PFSK-1 (cell line): Measurements from ENCODE around the gene CLCN1.

ENCODE experiments used
- FOXP2 ChIP-seq: optimal IDR thresholded peaks from 2 replicates; pipeline ENCODE3; 2011; ENCODE audit warnings: borderline replicate concordance, control low read depth, inconsistent platforms; ENCODE audit not compliant: insufficient read depth; ENCODE audit errors: extremely low read length, extremely low read depth
- POLR2AphosphoS5 ChIP-seq: IDR thresholded peaks from 2 replicates; pipeline ENCODE4 v1.6.1; 2012; ENCODE audit warnings: low read depth, mild to moderate bottlenecking, control low read depth, low read length, moderate library complexity
- SIN3A ChIP-seq: IDR thresholded peaks from 2 replicates; pipeline ENCODE4 v1.6.1; 2012; ENCODE audit warnings: mild to moderate bottlenecking, low read length, moderate library complexity, borderline replicate concordance; ENCODE audit not compliant: insufficient read depth
- TAF1 ChIP-seq: IDR thresholded peaks from 2 replicates; pipeline ENCODE4 v1.6.1; 2012; ENCODE audit warnings: low read length, control low read depth, borderline replicate concordance; ENCODE audit not compliant: insufficient read depth
- TF ChIP-seq, protein P1 (sequence below), 2 experiments: IDR thresholded peaks; 2 replicates each; pipeline versions ENCODE4 v1.6.1 to v1.8.0; 2011 to 2012; ENCODE audit warnings: low read depth in 2 of 2, low read length in 2 of 2, control low read depth in 1 of 2, inconsistent platforms in 1 of 2, mild to moderate bottlenecking in 1 of 2, moderate library complexity in 1 of 2; ENCODE audit not compliant: insufficient read depth in 1 of 2

Gene CLCN1

DNA sequence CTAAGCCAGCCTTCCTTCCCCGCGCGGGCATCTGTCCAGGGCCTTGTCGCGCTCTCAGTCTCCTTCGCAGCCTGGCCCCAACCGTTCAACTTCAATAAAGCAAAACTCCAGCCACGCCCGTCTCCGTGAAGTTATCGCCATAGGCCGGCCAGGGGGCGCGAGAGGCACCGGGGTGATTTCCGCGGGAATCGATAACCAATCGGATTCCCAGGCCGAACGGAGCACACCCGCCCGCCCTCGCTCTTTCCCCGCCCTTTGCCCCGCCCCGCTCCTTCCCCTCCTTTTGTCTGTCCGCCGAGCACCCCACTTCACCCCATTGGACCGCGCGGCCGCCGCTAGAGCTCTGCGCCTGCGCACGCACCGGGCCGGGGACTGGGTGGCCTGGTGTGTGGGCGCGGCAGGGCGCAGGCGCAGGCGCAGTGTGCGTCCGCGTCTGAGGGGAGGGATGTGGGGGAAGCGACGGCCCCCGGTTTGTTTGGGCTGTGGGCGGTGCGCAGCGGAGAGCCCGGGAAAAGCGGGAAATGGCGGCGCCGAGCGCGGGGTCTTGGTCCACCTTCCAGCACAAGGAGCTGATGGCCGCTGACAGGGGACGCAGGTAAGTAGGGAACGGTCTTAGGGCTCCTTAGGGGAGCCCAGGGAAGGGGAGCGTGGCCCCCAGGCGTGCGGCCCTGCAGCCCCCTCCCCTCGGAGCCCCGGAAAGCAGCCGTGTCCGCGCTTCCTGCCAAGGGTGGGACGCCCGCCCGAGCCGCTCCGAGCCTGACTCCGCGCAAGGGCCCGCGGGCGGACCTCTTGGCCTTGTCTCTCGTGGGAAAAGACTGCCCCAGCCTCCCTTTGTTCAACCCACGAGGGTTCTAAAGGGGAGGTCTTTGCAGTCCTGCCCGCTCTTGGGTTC, 27.7 kb upstream of the CLCN1 start, which contains the start of gene CASP2:
CASP2 (plus strand) TSS at position 417 of the 892 bp plus-strand sequence; CDS start at position 522, 105 bp downstream.
- TF ChIP-seq, protein P1, sequence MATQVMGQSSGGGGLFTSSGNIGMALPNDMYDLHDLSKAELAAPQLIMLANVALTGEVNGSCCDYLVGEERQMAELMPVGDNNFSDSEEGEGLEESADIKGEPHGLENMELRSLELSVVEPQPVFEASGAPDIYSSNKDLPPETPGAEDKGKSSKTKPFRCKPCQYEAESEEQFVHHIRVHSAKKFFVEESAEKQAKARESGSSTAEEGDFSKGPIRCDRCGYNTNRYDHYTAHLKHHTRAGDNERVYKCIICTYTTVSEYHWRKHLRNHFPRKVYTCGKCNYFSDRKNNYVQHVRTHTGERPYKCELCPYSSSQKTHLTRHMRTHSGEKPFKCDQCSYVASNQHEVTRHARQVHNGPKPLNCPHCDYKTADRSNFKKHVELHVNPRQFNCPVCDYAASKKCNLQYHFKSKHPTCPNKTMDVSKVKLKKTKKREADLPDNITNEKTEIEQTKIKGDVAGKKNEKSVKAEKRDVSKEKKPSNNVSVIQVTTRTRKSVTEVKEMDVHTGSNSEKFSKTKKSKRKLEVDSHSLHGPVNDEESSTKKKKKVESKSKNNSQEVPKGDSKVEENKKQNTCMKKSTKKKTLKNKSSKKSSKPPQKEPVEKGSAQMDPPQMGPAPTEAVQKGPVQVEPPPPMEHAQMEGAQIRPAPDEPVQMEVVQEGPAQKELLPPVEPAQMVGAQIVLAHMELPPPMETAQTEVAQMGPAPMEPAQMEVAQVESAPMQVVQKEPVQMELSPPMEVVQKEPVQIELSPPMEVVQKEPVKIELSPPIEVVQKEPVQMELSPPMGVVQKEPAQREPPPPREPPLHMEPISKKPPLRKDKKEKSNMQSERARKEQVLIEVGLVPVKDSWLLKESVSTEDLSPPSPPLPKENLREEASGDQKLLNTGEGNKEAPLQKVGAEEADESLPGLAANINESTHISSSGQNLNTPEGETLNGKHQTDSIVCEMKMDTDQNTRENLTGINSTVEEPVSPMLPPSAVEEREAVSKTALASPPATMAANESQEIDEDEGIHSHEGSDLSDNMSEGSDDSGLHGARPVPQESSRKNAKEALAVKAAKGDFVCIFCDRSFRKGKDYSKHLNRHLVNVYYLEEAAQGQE (IDR thresholded peaks at IDR 0.05; ENCODE audit: insufficient read depth in 1 of 2, low read depth in 2 of 2, low read length in 2 of 2), result 0 out of 4 replicates have a peak, but pooled peaks of 1 of the 2 experiments have one; percentile 19
- TF ChIP-seq POLR2AphosphoS5 (peak; percentile 66), FOXP2 (peak; percentile 75), SIN3A (no peak), TAF1 (peak; percentile 32; the same call in 1 of the 2 replicates)

DNA sequence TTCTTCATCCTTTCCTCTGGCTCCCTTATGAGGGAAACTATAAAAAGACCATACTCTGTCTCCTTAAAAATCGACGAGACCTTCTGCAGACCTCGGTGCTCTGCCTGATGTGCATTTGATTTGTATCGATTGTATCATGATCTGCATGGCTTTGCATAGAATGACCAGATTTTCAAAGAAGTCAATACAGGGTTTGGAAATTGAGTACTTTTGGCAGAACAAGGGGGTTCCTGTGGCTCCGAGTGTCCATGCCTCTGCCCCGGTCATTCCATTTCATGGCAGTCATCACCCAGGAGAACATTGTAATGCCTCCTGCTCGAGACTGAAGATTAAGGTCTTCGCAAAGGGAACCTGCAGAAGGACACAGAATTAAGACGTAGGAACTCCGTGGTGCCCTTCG, 27.1 kb upstream of the CLCN1 start:
- TF ChIP-seq, protein P1 (IDR thresholded peaks at IDR 0.05; ENCODE audit: insufficient read depth in 1 of 2, low read depth in 2 of 2, low read length in 2 of 2), result no peak
- TF ChIP-seq FOXP2 (no peak), POLR2AphosphoS5 (no peak), TAF1 (no peak), SIN3A (no peak)

DNA sequence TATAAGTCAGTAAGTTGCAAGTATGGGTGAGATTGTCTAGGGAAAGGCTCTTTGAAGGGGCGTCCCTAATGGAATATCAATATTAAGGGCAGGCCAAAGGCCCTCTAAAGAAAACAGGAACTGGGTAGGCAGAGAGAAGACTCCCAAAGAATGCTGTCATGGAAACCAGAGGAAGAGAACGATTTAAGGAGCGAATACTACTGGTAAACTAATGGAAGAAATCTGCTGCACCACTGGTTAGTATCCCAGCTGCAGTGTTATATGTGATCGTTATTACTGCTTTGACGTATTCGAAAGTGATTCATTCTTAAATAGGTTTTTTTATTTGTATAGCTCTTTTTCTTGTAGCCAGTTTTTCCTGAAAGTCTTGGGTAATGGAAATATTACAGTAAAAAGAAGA, 26.5 kb upstream of the CLCN1 start:
- no peak for TF ChIP-seq TAF1
- TF ChIP-seq FOXP2, result no peak
- TF ChIP-seq SIN3A, result no peak
- no peak for TF ChIP-seq POLR2AphosphoS5
- TF ChIP-seq, protein P1 (IDR thresholded peaks at IDR 0.05; ENCODE audit: insufficient read depth in 1 of 2, low read depth in 2 of 2, low read length in 2 of 2), result no peak

DNA sequence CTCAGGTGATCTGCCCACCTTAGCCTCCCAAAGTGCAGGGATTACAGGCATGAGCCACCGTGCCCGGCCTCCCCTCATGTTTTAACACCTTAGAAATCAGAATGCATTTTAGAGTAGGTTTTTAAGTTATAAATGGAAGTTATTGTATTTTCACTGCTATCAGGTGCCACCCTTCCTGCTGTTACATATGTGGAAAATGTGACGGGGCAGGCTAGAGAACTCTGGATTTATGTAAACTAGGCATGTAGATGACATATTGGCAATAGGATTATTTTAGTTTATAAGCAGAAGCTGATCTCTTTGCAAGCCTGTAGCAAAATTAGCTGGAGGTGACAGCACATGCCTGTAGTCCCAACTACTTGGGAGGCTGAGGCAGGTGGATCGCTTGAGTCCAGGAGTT, 25.6 kb upstream of the CLCN1 start:
- TF ChIP-seq POLR2AphosphoS5 (no peak), SIN3A (no peak), FOXP2 (no peak), TAF1 (no peak)
- TF ChIP-seq, protein P1 (IDR thresholded peaks at IDR 0.05; ENCODE audit: insufficient read depth in 1 of 2, low read depth in 2 of 2, low read length in 2 of 2), result no peak
